ENCODE data around the gene SFMBT2.

The SFMBT2 gene

GRCh38 chr10:7133278-7133677, 277.6 kb downstream of the SFMBT2 start:
- no peak overlapping the region for H3K9ac ChIP-seq (ENCODE audit: low read depth, low read length)
- H3K36me3 ChIP-seq (ENCODE audit: control insufficient read depth, insufficient read depth, low read length), result no peaks in the 10 kb centered on the region
- H3K9me3 ChIP-seq (ENCODE audit: control insufficient read depth, insufficient read depth, low read length), result no peaks in the 10 kb centered on the region
- no peaks in the 10 kb centered on the region for H3K4me1 ChIP-seq (ENCODE audit: control insufficient read depth, insufficient read depth, low read length)
- H3K27me3 ChIP-seq (ENCODE audit: control insufficient read depth, insufficient read depth, low read length), result no peaks in the 10 kb centered on the region
- H3K4me3 ChIP-seq (ENCODE audit: low read depth, low read length), result no peak overlapping the region

GRCh38 chr10:7130191-7130911, 280.5 kb downstream of the SFMBT2 start:
- Histone ChIP-seq H3K4me3 (ENCODE audit: low read depth, low read length) (no peak overlapping the region), H3K9me3 (ENCODE audit: control insufficient read depth, insufficient read depth, low read length) (no peaks in the 10 kb centered on the region), H3K36me3 (ENCODE audit: control insufficient read depth, insufficient read depth, low read length) (no peaks in the 10 kb centered on the region), H3K4me1 (ENCODE audit: control insufficient read depth, insufficient read depth, low read length) (no peaks in the 10 kb centered on the region), H3K27me3 (ENCODE audit: control insufficient read depth, insufficient read depth, low read length) (no peaks in the 10 kb centered on the region), H3K9ac (ENCODE audit: low read depth, low read length) (no peak overlapping the region)

- H3K9ac ChIP-seq (ENCODE audit: low read depth, low read length), result no peak overlapping the region
- H3K4me3 ChIP-seq (ENCODE audit: low read depth, low read length), result no peak overlapping the region
- H3K9me3 ChIP-seq (ENCODE audit: control insufficient read depth, insufficient read depth, low read length), result no peaks in the 10 kb centered on the region
- no peaks in the 10 kb centered on the region for H3K27me3 ChIP-seq (ENCODE audit: control insufficient read depth, insufficient read depth, low read length)
- H3K4me1 ChIP-seq (ENCODE audit: control insufficient read depth, insufficient read depth, low read length), result no peaks in the 10 kb centered on the region
- no peaks in the 10 kb centered on the region for H3K36me3 ChIP-seq (ENCODE audit: control insufficient read depth, insufficient read depth, low read length)
These were observed 287.1 kb downstream of the SFMBT2 start for GRCh38 chr10:7123774-7124173.

GRCh38 chr10:7122561-7122960, 288.3 kb downstream of the SFMBT2 start:
- no peaks in the 10 kb centered on the region for H3K27me3 ChIP-seq (ENCODE audit: control insufficient read depth, insufficient read depth, low read length)
- no peak overlapping the region for H3K9ac ChIP-seq (ENCODE audit: low read depth, low read length)
- no peak overlapping the region for H3K4me3 ChIP-seq (ENCODE audit: low read depth, low read length)
- H3K9me3 ChIP-seq (ENCODE audit: control insufficient read depth, insufficient read depth, low read length), result no peaks in the 10 kb centered on the region
- no peaks in the 10 kb centered on the region for H3K4me1 ChIP-seq (ENCODE audit: control insufficient read depth, insufficient read depth, low read length)
- no peaks in the 10 kb centered on the region for H3K36me3 ChIP-seq (ENCODE audit: control insufficient read depth, insufficient read depth, low read length)

DNA sequence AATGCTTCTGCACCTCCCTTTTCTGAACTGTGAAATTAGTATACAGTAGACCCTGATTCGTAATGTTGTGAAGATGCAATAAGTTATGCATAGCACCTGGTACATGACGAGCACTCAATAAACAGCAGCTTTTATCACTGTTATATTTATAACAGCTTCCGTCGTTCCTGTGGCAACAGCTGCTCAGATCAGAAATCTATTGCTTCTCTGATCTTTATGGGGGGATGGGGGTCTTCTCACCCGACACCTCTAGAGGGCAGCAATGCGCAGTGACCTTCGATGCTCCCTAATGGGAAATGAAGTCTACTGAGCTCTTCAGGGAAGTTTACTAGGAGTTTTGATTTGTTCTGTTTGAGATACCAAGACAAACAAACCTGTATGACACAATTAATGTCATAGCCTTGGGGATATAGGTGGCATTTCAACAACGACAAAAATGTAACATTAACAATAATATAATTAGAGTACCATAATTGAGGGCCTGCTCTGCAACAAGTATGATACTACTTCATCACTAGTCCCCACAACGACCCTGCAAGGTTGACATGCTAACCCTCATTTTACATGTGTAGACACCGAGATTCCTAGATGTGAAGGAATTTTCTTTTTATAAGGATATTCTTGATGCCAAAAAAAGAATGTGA, 289.6 kb downstream of the SFMBT2 start:
- Histone ChIP-seq H3K4me3 (ENCODE audit: low read depth, low read length) (no peak overlapping the region), H3K36me3 (ENCODE audit: control insufficient read depth, insufficient read depth, low read length) (no peaks in the 10 kb centered on the region), H3K9me3 (ENCODE audit: control insufficient read depth, insufficient read depth, low read length) (no peaks in the 10 kb centered on the region), H3K27me3 (ENCODE audit: control insufficient read depth, insufficient read depth, low read length) (no peaks in the 10 kb centered on the region), H3K4me1 (ENCODE audit: control insufficient read depth, insufficient read depth, low read length) (no peaks in the 10 kb centered on the region), H3K9ac (ENCODE audit: low read depth, low read length) (no peak overlapping the region)

DNA sequence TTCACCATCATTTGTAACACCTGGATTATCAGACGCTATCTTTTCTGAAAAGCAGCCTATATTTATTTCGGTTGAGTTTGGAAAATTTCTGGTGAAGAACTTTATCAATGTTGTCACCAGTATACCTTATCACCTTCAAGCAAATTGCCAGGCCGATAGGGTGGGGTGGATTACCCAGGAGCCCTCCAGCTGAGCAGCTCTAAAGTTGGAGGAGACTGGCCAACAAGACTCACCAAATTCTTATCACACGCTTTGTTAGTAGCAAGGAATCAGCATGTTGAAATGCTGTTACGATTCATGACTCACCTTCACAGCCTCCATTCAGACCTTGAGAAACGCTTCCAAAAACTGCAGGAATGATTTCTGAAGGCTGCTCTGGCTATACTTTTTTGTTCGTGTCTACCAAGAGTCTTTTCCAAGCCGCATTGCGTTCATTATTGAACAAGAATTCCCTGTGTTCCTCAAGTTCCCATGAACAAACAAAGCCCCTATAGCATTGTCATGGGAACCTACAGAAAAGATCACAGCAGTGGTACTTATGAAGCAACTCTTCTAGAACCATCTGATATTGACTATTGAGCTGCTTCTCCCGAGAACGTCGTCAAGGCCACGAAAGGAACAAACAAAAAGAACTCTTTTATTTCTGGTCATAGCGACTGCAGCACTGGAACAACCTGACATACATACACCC, 291.4 kb downstream of the SFMBT2 start:
- H3K4me3 ChIP-seq (ENCODE audit: low read depth, low read length), result no peak overlapping the region
- no peaks in the 10 kb centered on the region for H3K27me3 ChIP-seq (ENCODE audit: control insufficient read depth, insufficient read depth, low read length)
- no peaks in the 10 kb centered on the region for H3K36me3 ChIP-seq (ENCODE audit: control insufficient read depth, insufficient read depth, low read length)
- H3K9me3 ChIP-seq (ENCODE audit: control insufficient read depth, insufficient read depth, low read length), result no peaks in the 10 kb centered on the region
- no peak overlapping the region for H3K9ac ChIP-seq (ENCODE audit: low read depth, low read length)
- H3K4me1 ChIP-seq (ENCODE audit: control insufficient read depth, insufficient read depth, low read length), result no peaks in the 10 kb centered on the region

GRCh38 chr10:7117806-7118674, 292.8 kb downstream of the SFMBT2 start:
- Histone ChIP-seq H3K36me3 (ENCODE audit: control insufficient read depth, insufficient read depth, low read length) (no peaks in the 10 kb centered on the region), H3K4me3 (ENCODE audit: low read depth, low read length) (no peak overlapping the region), H3K9me3 (ENCODE audit: control insufficient read depth, insufficient read depth, low read length) (no peaks in the 10 kb centered on the region), H3K9ac (ENCODE audit: low read depth, low read length) (no peak overlapping the region), H3K27me3 (ENCODE audit: control insufficient read depth, insufficient read depth, low read length) (no peaks in the 10 kb centered on the region), H3K4me1 (ENCODE audit: control insufficient read depth, insufficient read depth, low read length) (no peaks in the 10 kb centered on the region)

GRCh38 chr10:7117177-7117799, 293.5 kb downstream of the SFMBT2 start:
- Histone ChIP-seq H3K4me3 (ENCODE audit: low read depth, low read length) (no peak overlapping the region), H3K27me3 (ENCODE audit: control insufficient read depth, insufficient read depth, low read length) (no peaks in the 10 kb centered on the region), H3K4me1 (ENCODE audit: control insufficient read depth, insufficient read depth, low read length) (no peaks in the 10 kb centered on the region), H3K9me3 (ENCODE audit: control insufficient read depth, insufficient read depth, low read length) (no peaks in the 10 kb centered on the region), H3K36me3 (ENCODE audit: control insufficient read depth, insufficient read depth, low read length) (no peaks in the 10 kb centered on the region), H3K9ac (ENCODE audit: low read depth, low read length) (no peak overlapping the region)

DNA sequence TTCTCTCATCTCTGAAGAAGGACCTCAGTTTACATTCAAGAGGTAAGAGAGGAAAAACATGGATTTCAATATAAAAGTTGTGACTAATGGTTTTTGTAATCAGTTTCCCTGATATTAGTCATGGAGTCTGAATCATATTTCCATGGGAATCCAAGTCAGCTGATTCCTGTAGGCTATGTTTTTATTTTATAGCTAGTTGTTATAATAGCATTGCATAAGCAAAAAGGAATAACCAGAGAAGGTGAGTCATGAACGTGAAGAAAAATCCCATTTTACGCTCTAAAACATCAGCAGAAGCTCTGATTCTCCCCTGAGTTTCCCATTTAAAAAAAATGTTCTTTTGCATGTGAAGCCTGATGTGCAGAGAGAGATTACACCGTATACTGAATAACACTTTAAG, 299.3 kb downstream of the SFMBT2 start:
- Histone ChIP-seq H3K9ac (ENCODE audit: low read depth, low read length) (no peak overlapping the region), H3K27me3 (ENCODE audit: control insufficient read depth, insufficient read depth, low read length) (no peaks in the 10 kb centered on the region), H3K9me3 (ENCODE audit: control insufficient read depth, insufficient read depth, low read length) (no peaks in the 10 kb centered on the region), H3K4me1 (ENCODE audit: control insufficient read depth, insufficient read depth, low read length) (no peaks in the 10 kb centered on the region), H3K4me3 (ENCODE audit: low read depth, low read length) (no peak overlapping the region), H3K36me3 (ENCODE audit: control insufficient read depth, insufficient read depth, low read length) (no peaks in the 10 kb centered on the region)

DNA sequence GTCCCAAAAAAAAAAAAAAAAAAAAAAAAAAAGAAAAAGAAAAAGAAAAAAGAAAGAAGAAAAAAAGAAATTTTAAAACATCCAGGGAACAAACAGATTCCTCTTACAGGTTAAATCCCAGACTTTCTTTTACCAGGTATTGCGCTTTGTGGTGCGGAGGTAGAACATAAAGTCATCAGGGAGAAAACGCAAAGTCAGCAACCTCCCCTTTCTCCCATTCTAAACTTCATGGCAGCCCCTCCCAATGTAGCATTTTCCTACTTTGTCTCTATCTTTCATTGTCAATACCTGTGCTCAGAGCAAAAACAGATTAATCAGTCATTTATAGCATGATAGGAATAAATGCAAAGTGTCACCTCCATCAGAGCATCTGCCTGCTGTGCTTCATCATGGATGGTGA, 299.7 kb downstream of the SFMBT2 start:
- Histone ChIP-seq H3K4me1 (ENCODE audit: control insufficient read depth, insufficient read depth, low read length) (no peaks in the 10 kb centered on the region), H3K9me3 (ENCODE audit: control insufficient read depth, insufficient read depth, low read length) (no peaks in the 10 kb centered on the region), H3K36me3 (ENCODE audit: control insufficient read depth, insufficient read depth, low read length) (no peaks in the 10 kb centered on the region), H3K9ac (ENCODE audit: low read depth, low read length) (no peak overlapping the region), H3K4me3 (ENCODE audit: low read depth, low read length) (no peak overlapping the region), H3K27me3 (ENCODE audit: control insufficient read depth, insufficient read depth, low read length) (no peaks in the 10 kb centered on the region)

Data from iPS-15b (cell line).